OCI-LY1 (cell line): Measurements from ENCODE around the gene DNAH9.

Experiments used
- H2AFZ ChIP-seq: fragments of 200-600 bp; sonication (generic), shearing (Covaris generic); 2 replicates; pipeline ENCODE4 v1.6.0; 2014; ENCODE audit warnings: antibody characterized with exemption, mild to moderate bottlenecking, low read length
- H3F3A ChIP-seq: fragments of 200-600 bp; sonication (generic), shearing (Covaris generic); 2 replicates; pipeline ENCODE4 v1.6.0; 2014; ENCODE audit warnings: mild to moderate bottlenecking, antibody characterized with exemption, low read length, moderate library complexity; ENCODE audit not compliant: insufficient read depth
- H3K27ac ChIP-seq: fragments of 200-600 bp; sonication (generic); 2 replicates; pipeline ENCODE4 v1.5.1; 2014; ENCODE audit warnings: low read length, mixed run types, mild to moderate bottlenecking, low read depth; ENCODE audit not compliant: poor library complexity, severe bottlenecking
- H3K27me3 ChIP-seq: fragments of 200-600 bp; sonication (generic); 2 replicates; pipeline ENCODE4 v1.6.0; 2014; ENCODE audit warnings: antibody characterized with exemption, mild to moderate bottlenecking, low read length, moderate library complexity; ENCODE audit not compliant: insufficient read depth
- H3K36me3 ChIP-seq: fragments of 200-600 bp; sonication (generic); 2 replicates; pipeline ENCODE4 v1.6.1; 2014; ENCODE audit warnings: mild to moderate bottlenecking, antibody characterized with exemption, low read length, moderate library complexity, mixed read lengths; ENCODE audit not compliant: insufficient read depth
- H3K4me1 ChIP-seq: fragments of 200-600 bp; sonication (generic); 2 replicates; pipeline ENCODE4 v1.5.1; 2014; ENCODE audit warnings: mild to moderate bottlenecking, low read length, moderate library complexity; ENCODE audit not compliant: insufficient read depth, severe bottlenecking
- H3K4me2 ChIP-seq: fragments of 200-600 bp; sonication (generic), shearing (Covaris generic); 2 replicates; pipeline ENCODE4 v1.6.1; 2014; ENCODE audit warnings: low read length
- H3K4me3 ChIP-seq: fragments of 200-600 bp; sonication (generic); 2 replicates; pipeline ENCODE4 v1.5.1; 2014; ENCODE audit warnings: low read length, low read depth, mild to moderate bottlenecking, mixed read lengths; ENCODE audit not compliant: poor library complexity, severe bottlenecking
- H3K79me2 ChIP-seq: fragments of 200-600 bp; shearing (Covaris generic); 2 replicates; pipeline ENCODE4 v1.6.1; 2016; ENCODE audit warnings: mixed run types, low read length, mixed read lengths; ENCODE audit not compliant: insufficient read depth
- H3K9ac ChIP-seq: fragments of 200-600 bp; sonication (generic), shearing (Covaris generic); 2 replicates; pipeline ENCODE4 v1.6.1; 2014; ENCODE audit warnings: mild to moderate bottlenecking, low read length, mixed read lengths
- H3K9me2 ChIP-seq: fragments of 200-600 bp; sonication (generic), shearing (Covaris generic); 2 replicates; pipeline ENCODE4 v1.6.1; 2014; ENCODE audit warnings: low read depth, mild to moderate bottlenecking, low read length, mixed read lengths
- H3K9me3 ChIP-seq: fragments of 200-600 bp; shearing (Covaris generic); 2 replicates; pipeline ENCODE4 v1.6.1; 2014; ENCODE audit warnings: low read length, mixed read lengths
- H4K20me1 ChIP-seq: fragments of 200-600 bp; sonication (generic), shearing (Covaris generic); 2 replicates; pipeline ENCODE4 v1.6.0; 2016; ENCODE audit warnings: mild to moderate bottlenecking, low read length; ENCODE audit not compliant: insufficient read depth
- CTCF ChIP-seq: fragments of 200-600 bp; sonication (generic), shearing (Covaris generic); IDR thresholded peaks from 2 replicates; pipeline ENCODE4 v1.5.1; 2017; ENCODE audit warnings: mild to moderate bottlenecking, antibody characterized with exemption, low read length, moderate library complexity, mixed read lengths
- EZH2 ChIP-seq: fragments of 200-600 bp; sonication (generic), shearing (Covaris generic); IDR thresholded peaks from 2 replicates; pipeline ENCODE4 v1.8.0; 2017; ENCODE audit warnings: borderline replicate concordance, mixed run types, mild to moderate bottlenecking, antibody characterized with exemption, low read length, moderate library complexity, mixed read lengths

The DNAH9 gene

GRCh38 chr17:11986942-11987329, 388.7 kb downstream of the DNAH9 start:
- H3K4me1 ChIP-seq, result no peaks in the 10 kb centered on the region
- no peak overlapping the region for H3K4me2 ChIP-seq
- no peak overlapping the region for H3K4me3 ChIP-seq
- no peaks in the 10 kb centered on the region for H3K79me2 ChIP-seq
- H3K9me2 ChIP-seq, result no peaks in the 10 kb centered on the region
- no peak overlapping the region for H2AFZ ChIP-seq
- no peaks in the 10 kb centered on the region for H3K9me3 ChIP-seq
- H3K27ac ChIP-seq, result no peak overlapping the region
- TF ChIP-seq CTCF (peak; percentile 70), EZH2 (no peak)
- H3F3A ChIP-seq, result no peaks in the 10 kb centered on the region
- no peaks in the 10 kb centered on the region for H3K27me3 ChIP-seq
- H3K36me3 ChIP-seq, result peaks cover 35% of the 10 kb centered on the region
- no peak overlapping the region for H3K9ac ChIP-seq
- no peaks in the 10 kb centered on the region for H4K20me1 ChIP-seq

- TF ChIP-seq CTCF (no peak), EZH2 (no peak)
- peaks cover 23% of the 10 kb centered on the region for H3K36me3 ChIP-seq
Observed at GRCh38 chr17:11990363-11990983, 392.2 kb downstream of the DNAH9 start.

DNA sequence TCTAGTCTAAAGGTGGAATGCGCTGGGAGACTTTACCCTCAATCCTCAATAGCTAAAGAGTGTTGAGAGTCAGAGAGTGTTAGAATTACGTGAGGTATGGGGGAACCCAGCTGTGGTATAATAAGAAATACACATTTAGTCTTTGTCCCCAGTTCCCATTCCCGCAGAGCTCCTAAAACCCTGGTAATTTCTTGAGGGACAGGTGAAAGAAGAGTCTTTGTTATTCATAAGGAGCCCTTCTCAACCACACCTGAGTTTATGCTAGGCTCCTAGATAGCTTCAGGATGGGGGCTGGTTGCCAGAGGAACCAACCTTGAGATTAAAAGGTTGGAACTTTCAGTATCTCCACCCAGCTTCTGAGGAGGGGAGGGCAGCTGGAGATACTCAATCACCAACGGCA, 393.2 kb downstream of the DNAH9 start:
- Histone ChIP-seq H3K9me2 (no peaks in the 10 kb centered on the region), H3K4me3 (no peak overlapping the region), H3K36me3 (peaks cover 23% of the 10 kb centered on the region), H3K27me3 (no peaks in the 10 kb centered on the region), H4K20me1 (no peaks in the 10 kb centered on the region), H3K9me3 (no peaks in the 10 kb centered on the region), H3K9ac (no peak overlapping the region), H3K4me1 (peaks cover 9% of the 10 kb centered on the region), H3F3A (no peaks in the 10 kb centered on the region), H3K27ac (no peak overlapping the region), H3K4me2 (no peak overlapping the region), H2AFZ (no peak overlapping the region), H3K79me2 (no peaks in the 10 kb centered on the region)
- TF ChIP-seq EZH2, result no peak
- no peak for TF ChIP-seq CTCF

More at GRCh38 chr17:11990363-11990983, 392.2 kb downstream of the DNAH9 start:
- Histone ChIP-seq H3K4me2 (no peak overlapping the region), H3F3A (no peaks in the 10 kb centered on the region), H3K4me1 (peaks cover under 1% of the 10 kb centered on the region), H3K4me3 (no peak overlapping the region), H3K27ac (no peak overlapping the region), H3K79me2 (no peaks in the 10 kb centered on the region), H2AFZ (no peak overlapping the region), H3K27me3 (no peaks in the 10 kb centered on the region), H3K9ac (no peak overlapping the region), H4K20me1 (no peaks in the 10 kb centered on the region), H3K9me3 (no peaks in the 10 kb centered on the region), H3K9me2 (no peaks in the 10 kb centered on the region)
